Measurements from ENCODE around the gene NLRC5. TPM values are rescaled to one million over a fixed set of nuclear protein-coding genes. Genes with fewer than 3 reads are reported as not detected.

Gene NLRC5
- total and polyA plus RNA-seq, 2 donors (not counting 3 experiments of a cell fraction or from before 2014, with no cell fraction given): 7.4 to 26.3 TPM

DNA sequence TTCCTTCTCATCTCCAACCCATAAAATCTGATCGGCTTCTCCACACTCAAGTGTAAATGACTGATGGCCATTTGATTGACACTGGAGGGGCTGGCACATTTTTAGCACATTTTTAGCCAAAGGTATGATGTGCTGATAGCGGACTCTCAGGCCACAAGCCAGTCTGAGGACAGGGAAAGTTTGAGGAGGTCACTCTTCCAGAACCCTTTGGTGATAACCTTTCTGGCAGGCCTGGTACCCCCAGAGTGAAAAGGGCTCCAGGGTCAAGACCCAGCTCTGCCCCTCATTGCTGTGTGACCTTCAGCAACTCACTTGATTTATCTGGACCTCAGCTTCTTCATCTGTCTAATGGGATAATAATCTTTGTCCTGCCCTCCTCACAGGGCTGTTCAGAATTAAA is 1.7 kb upstream of the NLRC5 start:
- no peak overlapping the region for H2AFZ ChIP-seq (ENCODE audit: low read depth, low read length)
- no peak overlapping the region for H3K4me3 ChIP-seq (replicated peaks in 1 of 3; ENCODE audit: insufficient read depth in 1 of 3, low read depth in 1 of 3, low read length in 3 of 3)
- no TSS peak for BruUV-seq (replicated peaks)
- no peak for DNase-seq (ENCODE audit: low read depth, low spot score)
- no peaks in the 10 kb centered on the region for H4K20me1 ChIP-seq (replicated peaks; ENCODE audit: control insufficient read depth, extremely low read depth, insufficient read depth, low read length)
- ChIA-PET POLR2A (no interaction called here), CTCF (interaction anchor here (3.2 kb wide), 2 partner anchors 23 to 58 kb away, joined by 24 to 27 read pairs; no protein-coding TSS in a partner anchor)
- H3K27ac ChIP-seq (ENCODE audit: insufficient read depth, low read depth, low read length): no peak overlapping the region
- H3K9ac ChIP-seq (replicated peaks; ENCODE audit: extremely low read depth, insufficient read depth, low read length): no peak overlapping the region
- dilution Hi-C loops (cut with MboI; ENCODE audit: extremely low pct_ligation_motif_present, low sequenced_read_pairs): no loop called here
- H3K36me3 ChIP-seq (ENCODE audit: control insufficient read depth in 2 of 2, extremely low read depth in 1 of 2, insufficient read depth in 2 of 2, low read length in 2 of 2): no peaks in the 10 kb centered on the region
- no peaks in the 10 kb centered on the region for H3K9me3 ChIP-seq (replicated peaks; ENCODE audit: control insufficient read depth, insufficient read depth, low read length)
- no peak for TF ChIP-seq FOS (IDR thresholded peaks at IDR 0.05; ENCODE audit: borderline replicate concordance, insufficient read depth, low read length)
- TF ChIP-seq MYC (IDR thresholded peaks at IDR 0.05; ENCODE audit: low read depth, low read length): no peak
- TF ChIP-seq POLR2A (IDR thresholded peaks at IDR 0.05; ENCODE audit: low read depth, low read length): no peak
- no peak for TF ChIP-seq JUN (IDR thresholded peaks at IDR 0.05; ENCODE audit: borderline replicate concordance, insufficient read depth, insufficient read length, low read depth)
- no peak for TF ChIP-seq EZH2 (IDR thresholded peaks at IDR 0.05; ENCODE audit: borderline replicate concordance, low read depth, low read length, severe bottlenecking)
- TF ChIP-seq, protein P1, sequence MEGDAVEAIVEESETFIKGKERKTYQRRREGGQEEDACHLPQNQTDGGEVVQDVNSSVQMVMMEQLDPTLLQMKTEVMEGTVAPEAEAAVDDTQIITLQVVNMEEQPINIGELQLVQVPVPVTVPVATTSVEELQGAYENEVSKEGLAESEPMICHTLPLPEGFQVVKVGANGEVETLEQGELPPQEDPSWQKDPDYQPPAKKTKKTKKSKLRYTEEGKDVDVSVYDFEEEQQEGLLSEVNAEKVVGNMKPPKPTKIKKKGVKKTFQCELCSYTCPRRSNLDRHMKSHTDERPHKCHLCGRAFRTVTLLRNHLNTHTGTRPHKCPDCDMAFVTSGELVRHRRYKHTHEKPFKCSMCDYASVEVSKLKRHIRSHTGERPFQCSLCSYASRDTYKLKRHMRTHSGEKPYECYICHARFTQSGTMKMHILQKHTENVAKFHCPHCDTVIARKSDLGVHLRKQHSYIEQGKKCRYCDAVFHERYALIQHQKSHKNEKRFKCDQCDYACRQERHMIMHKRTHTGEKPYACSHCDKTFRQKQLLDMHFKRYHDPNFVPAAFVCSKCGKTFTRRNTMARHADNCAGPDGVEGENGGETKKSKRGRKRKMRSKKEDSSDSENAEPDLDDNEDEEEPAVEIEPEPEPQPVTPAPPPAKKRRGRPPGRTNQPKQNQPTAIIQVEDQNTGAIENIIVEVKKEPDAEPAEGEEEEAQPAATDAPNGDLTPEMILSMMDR (IDR thresholded peaks at IDR 0.05; ENCODE audit: extremely low read depth in 1 of 2, insufficient read depth in 1 of 2, low read depth in 1 of 2, low read length in 2 of 2): no peak
- TF ChIP-seq, protein P2, sequence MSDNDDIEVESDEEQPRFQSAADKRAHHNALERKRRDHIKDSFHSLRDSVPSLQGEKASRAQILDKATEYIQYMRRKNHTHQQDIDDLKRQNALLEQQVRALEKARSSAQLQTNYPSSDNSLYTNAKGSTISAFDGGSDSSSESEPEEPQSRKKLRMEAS (IDR thresholded peaks at IDR 0.05; ENCODE audit: insufficient read depth, insufficient read length): no peak
- TF ChIP-seq POLR2AphosphoS5 (IDR thresholded peaks at IDR 0.05; ENCODE audit: insufficient read depth, low read depth, low read length): no peak
- TF ChIP-seq GATA2 (IDR thresholded peaks at IDR 0.05; ENCODE audit: insufficient read depth, insufficient read length, low read depth, low read length): no peak
- H3K4me2 ChIP-seq (ENCODE audit: insufficient read depth, low read length): no peak overlapping the region
- no peaks in the 10 kb centered on the region for H3K27me3 ChIP-seq (ENCODE audit: control insufficient read depth in 2 of 2, insufficient read depth in 2 of 2, low read length in 2 of 2)
- peaks cover 6% of the 10 kb centered on the region for H3K79me2 ChIP-seq (ENCODE audit: control insufficient read depth, insufficient read depth, low read length)
- intact Hi-C loops (cut with micrococcal nuclease): no loop called here
- no peaks in the 10 kb centered on the region for H3K9me1 ChIP-seq (replicated peaks; ENCODE audit: control insufficient read depth, extremely low read depth, insufficient read depth, low read length)
- FAIRE-seq: no peak
- H3K4me1 ChIP-seq (ENCODE audit: control insufficient read depth, extremely low read depth, insufficient read depth, low read length): peaks cover 17% of the 10 kb centered on the region

Measured in endothelial cell of umbilical vein (primary cell).